GM12878 (cell line): ENCODE data around the gene AKT3.

ENCODE experiments used
- CTCF ChIP-seq, 3 experiments: IDR thresholded peaks in 2 of 3; conservative IDR thresholded peaks in 1 of 3; 2 replicates each; pipeline ENCODE4 v1.5.1; 2011; ENCODE audit warnings: low read depth in 3 of 3, low read length in 3 of 3, mild to moderate bottlenecking in 3 of 3, control low read depth in 2 of 3, moderate library complexity in 2 of 3, inconsistent platforms in 1 of 3, mixed read lengths in 1 of 3; ENCODE audit not compliant: control insufficient read depth in 2 of 3, insufficient read depth in 1 of 3; ENCODE audit errors: extremely low read depth in 1 of 3
- HDAC2 ChIP-seq: fragments of 200-600 bp; sonication (generic); IDR thresholded peaks from 2 replicates; pipeline ENCODE4 v1.6.1; 2017
- NFYB ChIP-seq: IDR thresholded peaks from 2 replicates; pipeline ENCODE4 v1.6.1; 2011; ENCODE audit warnings: low read depth, mild to moderate bottlenecking, low read length, improper control_type of control experiment, moderate library complexity; ENCODE audit not compliant: insufficient read depth
- SMARCA5 ChIP-seq: fragments of 450-650 bp; IDR thresholded peaks from 2 replicates; pipeline ENCODE4 v1.6.1; 2017; ENCODE audit warnings: mild to moderate bottlenecking

- TF ChIP-seq HDAC2 (no peak), NFYB (no peak), CTCF (IDR thresholded peaks at IDR 0.05 in 2 of 3, conservative IDR thresholded peaks at IDR 0.05 in 1 of 3; ENCODE audit: control insufficient read depth in 2 of 3, extremely low read depth in 1 of 3, insufficient read depth in 1 of 3, low read depth in 3 of 3, low read length in 3 of 3) (no peak), SMARCA5 (no peak)
Measured at GRCh38 chr1:243849421-243850201, 432 bp downstream of the AKT3 start.
